ENCODE data around the gene CTU2.
"Not testable (repeated sequence)": the region's sequence is repeated elsewhere in the genome, so short reads cannot be mapped to it uniquely, and the experiment has no call there.

Gene CTU2

GRCh38 chr16:88706229-88706964 lies at the start of gene CTU2, which contains the start of gene RNF166:
Gene CTU2 (plus strand): TSS chr16:88706503. CDS start chr16:88706531, 28 bp downstream.
Gene RNF166 (minus strand): TSS chr16:88706408. CDS start chr16:88706325, 83 bp downstream.
- peak; percentile 96 for DNase-seq (ENCODE audit: low read depth)

GRCh38 chr16:88657371-88657770 lies 48.9 kb upstream of the CTU2 start:
- no peak for DNase-seq (ENCODE audit: low read depth)

GRCh38 chr16:88658714-88659113 lies 47.6 kb upstream of the CTU2 start:
- no peak for DNase-seq (ENCODE audit: low read depth)

GRCh38 chr16:88659160-88659559 lies 47.1 kb upstream of the CTU2 start:
- no peak for DNase-seq (ENCODE audit: low read depth)

GRCh38 chr16:88661468-88661867 lies 44.8 kb upstream of the CTU2 start:
- no peak for DNase-seq (ENCODE audit: low read depth)

GRCh38 chr16:88662222-88662842 lies 44.0 kb upstream of the CTU2 start:
- no peak for DNase-seq (ENCODE audit: low read depth)

- peak; percentile 94 for DNase-seq (ENCODE audit: low read depth)
Observed at GRCh38 chr16:88662843-88663606, 43.3 kb upstream of the CTU2 start, which contains the start of gene MVD. Gene MVD (minus strand): TSS chr16:88663091. CDS start chr16:88663080, 11 bp downstream.

- DNase-seq (ENCODE audit: low read depth) = no peak
Observed at GRCh38 chr16:88665148-88665547, 41.2 kb upstream of the CTU2 start.

- no peak for DNase-seq (ENCODE audit: low read depth)
Observed at GRCh38 chr16:88665570-88665969, 40.7 kb upstream of the CTU2 start.

- no peak for DNase-seq (ENCODE audit: low read depth)
Observed at GRCh38 chr16:88667461-88667860, 38.8 kb upstream of the CTU2 start.

GRCh38 chr16:88669493-88669892 lies 36.8 kb upstream of the CTU2 start:
- DNase-seq (ENCODE audit: low read depth) = not testable (repeated sequence)

GRCh38 chr16:88669980-88670379 lies 36.3 kb upstream of the CTU2 start:
- DNase-seq (ENCODE audit: low read depth) = no peak

- no peak for DNase-seq (ENCODE audit: low read depth)
Observed at GRCh38 chr16:88671806-88672205, 34.5 kb upstream of the CTU2 start.

- DNase-seq (ENCODE audit: low read depth) = no peak
Observed at GRCh38 chr16:88672776-88673175, 33.5 kb upstream of the CTU2 start.

- no peak for DNase-seq (ENCODE audit: low read depth)
Observed at GRCh38 chr16:88673716-88674379, 32.5 kb upstream of the CTU2 start.

- no peak for DNase-seq (ENCODE audit: low read depth)
Observed at GRCh38 chr16:88676502-88677242, 29.6 kb upstream of the CTU2 start.

GRCh38 chr16:88677721-88678120 lies 28.6 kb upstream of the CTU2 start:
- DNase-seq (ENCODE audit: low read depth) = no peak

GRCh38 chr16:88678224-88678979 lies 27.9 kb upstream of the CTU2 start:
- DNase-seq (ENCODE audit: low read depth) = no peak

- DNase-seq (ENCODE audit: low read depth) = no peak
Observed at GRCh38 chr16:88680554-88681083, 25.7 kb upstream of the CTU2 start.

GRCh38 chr16:88681084-88681680 lies 25.1 kb upstream of the CTU2 start:
- DNase-seq (ENCODE audit: low read depth) = no peak

Measured in activated T-cell treated with anti-CD3 and anti-CD28 coated beads for 48 hours (primary cell).